Measurements from ENCODE around the gene ZNF554. TPM values are rescaled to one million over a fixed set of nuclear protein-coding genes. Genes with fewer than 3 reads are reported as not detected.

Gene ZNF554
- total and polyA plus RNA-seq, 2 of the 8 experiments (the other 6 are each of a cell fraction or from before 2014, with no cell fraction given): 1.8 to 5.7 TPM

DNA sequence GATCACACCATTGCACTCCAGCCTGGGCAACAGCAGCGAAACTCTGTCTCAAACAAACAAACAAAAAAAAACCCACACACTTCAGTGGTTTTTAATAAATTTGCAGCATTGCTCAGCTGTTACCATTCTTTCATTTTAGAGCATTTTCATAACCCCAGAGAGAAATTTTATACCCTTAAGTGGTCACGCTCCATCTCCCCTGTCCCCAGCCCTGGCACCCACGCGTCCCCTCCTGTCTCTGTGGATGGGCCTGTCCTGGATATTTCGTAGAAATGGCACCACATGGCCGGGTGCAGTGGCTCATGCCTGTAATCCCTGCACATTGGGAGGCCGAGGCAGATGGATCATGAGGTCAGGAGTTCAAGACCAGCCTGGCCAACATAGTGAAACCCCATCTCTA, 26.5 kb upstream of the ZNF554 start:
- POLR2A ChIA-PET (ENCODE audit: partially characterized antibody): interaction anchor here (1.2 kb wide), 1 partner anchor 18 kb away, joined by 3 read pairs; no protein-coding TSS in a partner anchor
- Histone ChIP-seq H3K4me1 (replicated peaks in 1 of 4; ENCODE audit: control insufficient read depth in 3 of 4, insufficient read depth in 4 of 4, low read length in 3 of 4) (no peaks in the 10 kb centered on the region; a peak in 1 of 7 replicates), H3K4me3 (ENCODE audit: extremely low read depth in 1 of 4, insufficient read depth in 2 of 4, low read depth in 3 of 4, low read length in 4 of 4) (no peak overlapping the region), H3K4ac (replicated peaks; ENCODE audit: insufficient read length, low read depth, low read length) (no peak overlapping the region), H3K56ac (replicated peaks; ENCODE audit: insufficient read length, low read depth, low read length) (no peak overlapping the region), H3K79me1 (ENCODE audit: low read depth, low read length) (peaks cover 10% of the 10 kb centered on the region), H2AK5ac (ENCODE audit: low read depth, low read length) (no peak overlapping the region), H2BK12ac (ENCODE audit: low read depth, low read length) (no peak overlapping the region), H3K23me2 (ENCODE audit: low read depth, low read length) (no peaks in the 10 kb centered on the region), H4K8ac (ENCODE audit: extremely low read depth, insufficient read depth, low read length) (no peak overlapping the region), H2BK120ac (replicated peaks; ENCODE audit: low read depth, low read length) (no peak overlapping the region), H3K27ac (ENCODE audit: low read depth, low read length) (no peak overlapping the region), H3K36me3 (ENCODE audit: control insufficient read depth in 2 of 4, insufficient read depth in 4 of 4, low read length in 3 of 4) (peaks cover 23 to 66% (median 51%) of the 10 kb centered on the region in 4 experiments), H3K18ac (ENCODE audit: extremely low read depth, low read length) (no peak overlapping the region), H2BK5ac (ENCODE audit: low read depth, low read length) (no peak overlapping the region), H3K9ac (replicated peaks in 1 of 4; ENCODE audit: extremely low read depth in 1 of 4, low read depth in 3 of 4, low read length in 3 of 4) (no peak overlapping the region), H3K9me3 (ENCODE audit: insufficient read depth in 2 of 2, low read depth in 1 of 2, low read length in 1 of 2) (no peaks in the 10 kb centered on the region), H4K20me1 (replicated peaks in 1 of 2; ENCODE audit: control insufficient read depth in 1 of 2, insufficient read depth in 2 of 2, low read length in 2 of 2) (peaks cover 2 to 28% of the 10 kb centered on the region in 2 experiments), H4K91ac (replicated peaks; ENCODE audit: insufficient read length, low read length) (no peak overlapping the region), H3K14ac (ENCODE audit: insufficient read length) (no peak overlapping the region), H3K27me3 (replicated peaks in 1 of 4; ENCODE audit: control insufficient read depth in 3 of 4, extremely low read depth in 1 of 4, insufficient read depth in 3 of 4, low read length in 3 of 4) (no peaks in the 10 kb centered on the region; a peak in 1 of 7 replicates), H2BK15ac (ENCODE audit: low read length) (no peak overlapping the region), H3K4me2 (ENCODE audit: insufficient read depth in 1 of 2, low read depth in 2 of 2, low read length in 2 of 2) (no peak overlapping the region), H2AFZ (ENCODE audit: low read length) (no peak overlapping the region), H3K79me2 (ENCODE audit: control insufficient read depth in 1 of 2, insufficient read depth in 2 of 2, low read length in 2 of 2) (peaks cover 0 to 20% of the 10 kb centered on the region in 2 experiments; a peak in 2 of 4 replicates), H2BK20ac (ENCODE audit: low read length) (no peak overlapping the region), H3K23ac (ENCODE audit: insufficient read length) (no peak overlapping the region), H4K5ac (ENCODE audit: insufficient read length, low read depth, low read length) (no peak overlapping the region)
- FAIRE-seq (no peak), DNase-seq (ENCODE audit: low read depth in 1 of 2, low spot score in 2 of 2) (no peak)
- 94% methylated on average over 7 of the region's 7 CpGs; no CpG with 5 or more reads in 1 of the 2 experiments for WGBS, 2 experiments (ENCODE audit: extremely low coverage in 1 of 2, insufficient coverage in 1 of 2, insufficient read length in 1 of 2, insufficient replicate concordance in 2 of 2, low coverage in 1 of 2, low lambda C conversion rate in 2 of 2, missing lambda C conversion rate in 1 of 2)
- TF ChIP-seq BCL11A (IDR thresholded peaks at IDR 0.05; ENCODE audit: low read depth in 2 of 2, low read length in 2 of 2) (no peak), CHD2 (IDR thresholded peaks at IDR 0.05; ENCODE audit: low read length) (no peak), EP300 (IDR thresholded peaks at IDR 0.05; ENCODE audit: borderline replicate concordance in 1 of 2, low read depth in 2 of 2, low read length in 2 of 2) (no peak), SUZ12 (IDR thresholded peaks at IDR 0.05; ENCODE audit: low read length) (no peak)
- CTCF ChIA-PET (ENCODE audit: partially characterized antibody): interaction anchor here (0.9 kb wide), 1 partner anchor 145 kb away, joined by 4 read pairs; no protein-coding TSS in a partner anchor
